Activated CD8-positive, alpha-beta T cell treated with anti-CD3 and anti-CD28 coated beads for 36 hours (primary cell): ENCODE results near the gene ALKBH3. TPM values are rescaled to one million over a fixed set of nuclear protein-coding genes. Genes with fewer than 3 reads are reported as not detected.

Experiments
- ATAC-seq: fragments of 200-7000 bp; cut with Tn5 transposase; one replicate; pipeline ENCODE4 v1.10.0; 2021; ENCODE audit warnings: mild to moderate bottlenecking, moderate library complexity
- CTCF ChIA-PET: fragments of 350-600 bp; sonication (Branson Sonifier 250); formaldehyde crosslinking; loops from one replicate; lab custom pipeline; 2021; ENCODE audit warnings: antibody characterized with exemption; lab: Charles Lee
- POLR2A ChIA-PET: fragments of 350-600 bp; sonication (Branson Sonifier 250); formaldehyde crosslinking; loops from one replicate; lab custom pipeline; 2021; ENCODE audit warnings: antibody characterized with exemption; lab: Charles Lee
- DNase-seq: peaks from one replicate; pipeline ENCODE4 v3.0.0-alpha.2; 2020
- H3K27ac Mint-ChIP-seq: one replicate; pipeline ENCODE4 v1.8.0; 2021; ENCODE audit warnings: mild to moderate bottlenecking, mixed read lengths
- H3K27me3 Mint-ChIP-seq: one replicate; pipeline ENCODE4 v1.8.0; 2021; ENCODE audit warnings: mixed read lengths
- H3K36me3 Mint-ChIP-seq: one replicate; pipeline ENCODE4 v1.8.0; 2021; ENCODE audit warnings: low read depth, mixed read lengths
- H3K4me1 Mint-ChIP-seq: one replicate; pipeline ENCODE4 v1.8.0; 2021; ENCODE audit warnings: low read depth, mixed read lengths
- H3K4me3 Mint-ChIP-seq: one replicate; pipeline ENCODE4 v1.8.0; 2021; ENCODE audit warnings: mild to moderate bottlenecking, moderate library complexity, mixed read lengths
- H3K9me3 Mint-ChIP-seq: one replicate; pipeline ENCODE4 v1.8.0; 2021; ENCODE audit warnings: mixed read lengths
- CTCF ChIP-seq: fragments of 200-600 bp; IDR thresholded peaks from one replicate; pipeline ENCODE4 v1.8.0; 2022; ENCODE audit warnings: antibody characterized with exemption, mild to moderate bottlenecking
- intact Hi-C: fragments of 100-400 bp; cut with micrococcal nuclease; formaldehyde crosslinking; loops from one replicate; pipeline ENCODE4 v1.10.0; 2022
- total RNA-seq, 2 experiments: library from RNA; stranded (reverse); gene quantifications; one replicate each; pipeline ENCODE4 v1.2.3, GENCODE V29; 2021

ALKBH3 gene
- total RNA-seq, 2 experiments from 2014 or later: 40.1 to 48.4 TPM

DNA sequence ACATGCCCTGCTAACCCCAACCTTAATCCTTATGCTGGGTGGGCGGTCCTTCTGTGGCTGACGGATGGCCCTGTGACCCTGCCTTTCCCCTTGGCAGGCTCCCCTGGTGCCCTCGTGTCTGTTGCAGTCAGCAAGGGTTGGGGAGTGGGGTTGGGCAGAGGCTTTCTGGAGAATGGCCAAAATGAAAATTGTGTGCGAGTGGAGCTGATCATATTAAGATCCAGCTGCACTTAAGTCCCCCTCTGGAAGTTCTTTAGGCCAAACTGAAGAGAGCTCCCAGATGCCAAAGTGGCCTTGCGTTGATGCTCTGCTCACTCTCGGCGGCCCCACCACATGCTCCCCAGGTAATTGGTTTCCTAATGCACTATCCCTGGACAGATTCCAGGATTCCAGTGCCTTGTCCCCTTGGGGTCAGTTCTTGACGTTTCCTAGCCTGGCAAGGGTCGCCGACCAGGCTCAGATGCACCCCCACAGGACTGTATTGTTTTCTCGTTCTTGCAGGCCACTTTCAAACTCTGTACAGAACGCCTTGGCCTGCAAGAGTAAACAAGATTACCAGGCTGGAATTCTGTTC is 45.4 kb downstream of the ALKBH3 start:
- Mint-ChIP-seq H3K4me3 (no peak overlapping the region), H3K27ac (no peak overlapping the region), H3K36me3 (peaks cover 2% of the 10 kb centered on the region), H3K4me1 (peaks cover 12% of the 10 kb centered on the region), H3K27me3 (no peaks in the 10 kb centered on the region), H3K9me3 (no peaks in the 10 kb centered on the region)
- intact Hi-C loops: no loop called here
- TF ChIP-seq CTCF: no peak
- DNase-seq (no peak), ATAC-seq (no peak)
- CTCF ChIA-PET: no interaction called here
- POLR2A ChIA-PET: no interaction called here

- no peaks in the 10 kb centered on the region for H3K36me3 Mint-ChIP-seq
- DNase-seq (no peak), ATAC-seq (no peak)
- no peaks in the 10 kb centered on the region for H3K9me3 Mint-ChIP-seq
- no peak for TF ChIP-seq CTCF
- peaks cover 7% of the 10 kb centered on the region for H3K4me1 Mint-ChIP-seq
- no peak overlapping the region for H3K4me3 Mint-ChIP-seq
- H3K27ac Mint-ChIP-seq: no peak overlapping the region
- CTCF ChIA-PET: interaction anchor here (0.5 kb wide), 1 partner anchor 13 kb away, joined by 5 read pairs; no protein-coding TSS in a partner anchor
- no peaks in the 10 kb centered on the region for H3K27me3 Mint-ChIP-seq
- POLR2A ChIA-PET: no interaction called here
- intact Hi-C loops: no loop called here
These were observed 46.4 kb downstream of the ALKBH3 start for GRCh38 chr11:43927070-43927469.

GRCh38 chr11:43927925-43928707 is 47.5 kb downstream of the ALKBH3 start:
- ChIA-PET POLR2A (no interaction called here), CTCF (interaction anchor here (0.9 to 1.0 kb wide), 2 partner anchors 17 to 38 kb away, joined by 3 read pairs; no protein-coding TSS in a partner anchor)
- H3K36me3 Mint-ChIP-seq: no peaks in the 10 kb centered on the region
- DNase-seq (no peak), ATAC-seq (no peak)
- no peak overlapping the region for H3K4me3 Mint-ChIP-seq
- H3K27ac Mint-ChIP-seq: no peak overlapping the region
- TF ChIP-seq CTCF: no peak
- intact Hi-C loops: no loop called here
- H3K27me3 Mint-ChIP-seq: no peaks in the 10 kb centered on the region
- H3K4me1 Mint-ChIP-seq: peaks cover 7% of the 10 kb centered on the region
- no peaks in the 10 kb centered on the region for H3K9me3 Mint-ChIP-seq

DNA sequence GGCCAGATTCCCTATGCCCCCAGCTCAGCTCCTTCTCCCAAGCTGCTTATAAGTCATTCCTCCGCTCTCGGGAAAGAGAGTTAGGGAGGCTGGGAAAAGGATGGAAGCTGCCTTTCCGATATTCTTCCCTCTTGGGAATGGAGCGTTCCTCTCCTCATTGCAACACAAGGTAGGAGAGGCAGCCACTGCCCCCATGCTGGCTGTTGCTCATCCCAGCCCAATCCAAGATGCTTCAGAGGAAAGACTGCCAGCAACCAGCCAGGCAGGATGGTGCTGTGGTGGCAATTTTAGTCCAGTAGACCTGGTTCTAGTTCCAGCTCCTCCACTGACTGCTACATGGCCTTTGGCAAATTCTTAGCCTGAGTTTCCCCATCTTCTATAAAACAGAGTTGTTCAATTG is 48.1 kb downstream of the ALKBH3 start:
- ChIA-PET CTCF (interaction anchor here (0.9 to 1.0 kb wide), 2 partner anchors 16 to 39 kb away, joined by 3 read pairs; no protein-coding TSS in a partner anchor), POLR2A (no interaction called here)
- no peak for ATAC-seq
- no peak for TF ChIP-seq CTCF
- intact Hi-C loops: no loop called here
- Mint-ChIP-seq H3K4me3 (no peak overlapping the region), H3K9me3 (no peaks in the 10 kb centered on the region), H3K36me3 (no peaks in the 10 kb centered on the region), H3K27me3 (no peaks in the 10 kb centered on the region), H3K27ac (no peak overlapping the region), H3K4me1 (peaks cover 7% of the 10 kb centered on the region)
- DNase-seq: no peak
